B cell (primary cell): ENCODE results near the gene ZNF716. TPM values are rescaled to one million over a fixed set of nuclear protein-coding genes. Genes with fewer than 3 reads are reported as not detected.
"Not testable (repeated sequence)": the region's sequence is repeated elsewhere in the genome, so short reads cannot be mapped to it uniquely, and the experiment has no call there.

ENCODE experiments used
- ATAC-seq: fragments of 200-7000 bp; cut with Tn5 transposase; one replicate; pipeline ENCODE4 v1.10.0; 2021; ENCODE audit warnings: low read depth, mild to moderate bottlenecking, moderate number of reproducible peaks, moderate library complexity
- CTCF ChIA-PET: fragments of 350-600 bp; sonication (Branson Sonifier 250); formaldehyde crosslinking; loops from one replicate; lab custom pipeline; 2021; ENCODE audit warnings: antibody characterized with exemption, inconsistent platforms; lab: Charles Lee
- POLR2A ChIA-PET: fragments of 350-600 bp; sonication (Branson Sonifier 250); formaldehyde crosslinking; loops from one replicate; lab custom pipeline; 2021; ENCODE audit warnings: antibody characterized with exemption; lab: Charles Lee
- DNase-seq: peaks from one replicate; pipeline ENCODE4 v3.0.0; 2013
- H2AFZ ChIP-seq: 2 replicates; pipeline ENCODE4 v1.6.1; 2012; ENCODE audit warnings: mild to moderate bottlenecking, low read depth, low read length; ENCODE audit not compliant: insufficient read depth, poor library complexity, severe bottlenecking
- H3K27ac ChIP-seq, 2 donors: 1 replicate in 1 of 2; 2 replicates in 1 of 2; pipeline ENCODE4 v1.5.1; 2012 to 2013; ENCODE audit warnings: low read length in 2 of 2, mild to moderate bottlenecking in 2 of 2, moderate library complexity in 1 of 2
- H3K27me3 ChIP-seq, 4 experiments: fragments of 200-600 bp in 1 of 4; sonication (generic) in 1 of 4; replicated peaks in 1 of 4; 1 replicate in 2 of 4; 2 replicates in 2 of 4; pipeline versions ENCODE4 v1.6.1 to v1.7.0; 2013 to 2016; ENCODE audit warnings: low read length in 3 of 4, mild to moderate bottlenecking in 2 of 4, mixed read lengths in 1 of 4, moderate library complexity in 1 of 4; ENCODE audit not compliant: insufficient read depth in 4 of 4, control insufficient read depth in 3 of 4; ENCODE audit errors: control extremely low read depth in 1 of 4
- H3K36me3 ChIP-seq, 2 experiments: replicated peaks in 1 of 2; 1 replicate in 1 of 2; 2 replicates in 1 of 2; pipeline versions ENCODE4 v1.6.1 to v1.7.1; 2013; ENCODE audit warnings: low read length in 1 of 2; ENCODE audit not compliant: insufficient read depth in 2 of 2, control insufficient read depth in 1 of 2; ENCODE audit errors: control extremely low read depth in 1 of 2, extremely low read depth in 1 of 2
- H3K4me1 ChIP-seq, 2 donors: fragments of 200-600 bp in 1 of 2; sonication (generic) in 1 of 2; 1 replicate in 1 of 2; 2 replicates in 1 of 2; pipeline versions ENCODE4 v1.5.1 to v1.6.1; 2013 to 2017; ENCODE audit warnings: low read length in 2 of 2; ENCODE audit not compliant: control insufficient read depth in 2 of 2, insufficient read depth in 2 of 2
- H3K4me2 ChIP-seq: replicated peaks from 2 replicates; pipeline ENCODE3; 2012; ENCODE audit warnings: mild to moderate bottlenecking, low read depth, low read length; ENCODE audit not compliant: poor library complexity, severe bottlenecking
- H3K4me3 ChIP-seq, 5 experiments: fragments of 200-600 bp in 1 of 5; sonication (generic) in 1 of 5; 1 replicate in 3 of 5; 2 replicates in 2 of 5; pipeline versions ENCODE4 v1.5.1 to v1.7.0; 2011 to 2016; ENCODE audit warnings: low read length in 4 of 5, mild to moderate bottlenecking in 4 of 5, low read depth in 2 of 5, control low read depth in 1 of 5, moderate library complexity in 1 of 5; ENCODE audit not compliant: insufficient read depth in 1 of 5; ENCODE audit errors: control extremely low read depth in 1 of 5, extremely low read depth in 1 of 5
- H3K79me2 ChIP-seq: fragments of 200-600 bp; sonication (generic); one replicate; pipeline ENCODE4 v1.6.0; 2016; ENCODE audit warnings: low read length; ENCODE audit not compliant: control insufficient read depth, insufficient read depth
- H3K9ac ChIP-seq: fragments of 200-600 bp; sonication (generic); 2 replicates; pipeline ENCODE4 v1.6.1; 2017; ENCODE audit warnings: mild to moderate bottlenecking, low read length, moderate library complexity
- H3K9me3 ChIP-seq, 3 donors: one replicate each; pipeline versions ENCODE4 v1.6.1 to v1.7.1; 2013; ENCODE audit warnings: low read length in 2 of 3; ENCODE audit not compliant: control insufficient read depth in 2 of 3, insufficient read depth in 1 of 3; ENCODE audit errors: control extremely low read depth in 1 of 3
- H4K20me1 ChIP-seq: 2 replicates; pipeline ENCODE4 v1.6.0; 2012; ENCODE audit warnings: mild to moderate bottlenecking, low read length; ENCODE audit not compliant: insufficient read depth, control insufficient read depth, poor library complexity, severe bottlenecking
- H3K27ac Mint-ChIP-seq: one replicate; pipeline ENCODE4 v1.8.0; 2021; ENCODE audit warnings: mixed read lengths
- H3K27me3 Mint-ChIP-seq: one replicate; pipeline ENCODE4 v1.8.0; 2021; ENCODE audit warnings: mixed read lengths
- H3K4me1 Mint-ChIP-seq: one replicate; pipeline ENCODE4 v1.8.0; 2021; ENCODE audit warnings: mixed read lengths
- H3K4me3 Mint-ChIP-seq: one replicate; pipeline ENCODE4 v1.8.0; 2021; ENCODE audit warnings: mixed read lengths
- H3K9me3 Mint-ChIP-seq: one replicate; pipeline ENCODE4 v1.8.0; 2022; ENCODE audit warnings: mixed read lengths; ENCODE audit not compliant: insufficient read depth
- WGBS: methylation state at CpG from one replicate; pipeline ENCODE4 v1.1.5; 2013; ENCODE audit warnings: missing lambda C conversion rate; ENCODE audit not compliant: insufficient coverage; 5-methylcytosine and 5-hydroxymethylcytosine counted together
- intact Hi-C: fragments of 100-400 bp; cut with micrococcal nuclease; formaldehyde crosslinking; loops from one replicate; pipeline ENCODE4 v1.10.0; 2022
- polyA plus RNA-seq: library from polyadenylated mRNA; depleted of rRNA; stranded (reverse); fragments of >200 nt; gene quantifications from 2 replicates; pipeline ENCODE4 v1.2.3, GENCODE V29; 2012
- total RNA-seq, 2 donors: library from RNA; stranded (reverse); fragments of 120-200 nt in 1 of 2; gene quantifications; 1 replicate in 1 of 2; 2 replicates in 1 of 2; pipeline versions ENCODE4 v1.2.3 to v1.2.4, GENCODE V29; 2013 to 2022

ZNF716 gene
- total and polyA plus RNA-seq, 2 donors (not counting 1 experiment from before 2014, with no cell fraction given) = not detected

GRCh38 chr7:57480304-57480703 lies 30.3 kb downstream of the ZNF716 start:
- DNase-seq = not testable (repeated sequence)

GRCh38 chr7:57485022-57485421 lies 35.0 kb downstream of the ZNF716 start:
- H4K20me1 ChIP-seq, H2AFZ ChIP-seq, DNase-seq, H3K36me3 ChIP-seq, H3K4me2 ChIP-seq, POLR2A ChIA-PET, H3K9ac ChIP-seq, H3K27me3 ChIP-seq, CTCF ChIA-PET, H3K27me3 Mint-ChIP-seq, H3K4me3 ChIP-seq, H3K79me2 ChIP-seq, H3K4me1 ChIP-seq, H3K27ac Mint-ChIP-seq, H3K27ac ChIP-seq, intact Hi-C loops, H3K4me1 Mint-ChIP-seq, H3K4me3 Mint-ChIP-seq, H3K9me3 Mint-ChIP-seq, ATAC-seq: not testable (repeated sequence)
- peaks cover 1 to 54% (median 5%) of the 10 kb centered on the region in 3 donors for H3K9me3 ChIP-seq
- WGBS = 90% methylated on average over 21 of the region's 21 CpGs

More at GRCh38 chr7:57480304-57480703, 30.3 kb downstream of the ZNF716 start:
- CTCF ChIA-PET, H3K4me2 ChIP-seq, H3K4me3 Mint-ChIP-seq, H4K20me1 ChIP-seq, H3K4me1 ChIP-seq, H3K27ac Mint-ChIP-seq, H3K27me3 ChIP-seq, H3K9ac ChIP-seq, H2AFZ ChIP-seq, H3K4me3 ChIP-seq, H3K79me2 ChIP-seq, H3K9me3 Mint-ChIP-seq, H3K4me1 Mint-ChIP-seq, POLR2A ChIA-PET, H3K27ac ChIP-seq, intact Hi-C loops, H3K27me3 Mint-ChIP-seq, ATAC-seq, H3K36me3 ChIP-seq: not testable (repeated sequence)
- H3K9me3 ChIP-seq = peaks cover 2 to 25% (median 3%) of the 10 kb centered on the region in 3 donors
